Measurements from ENCODE around the gene TTC12. TPM values are rescaled to one million over a fixed set of nuclear protein-coding genes. Genes with fewer than 3 reads are reported as not detected.

The TTC12 gene
- total RNA-seq, 2 experiments from 2014 or later: 3.6 to 3.9 TPM

GRCh38 chr11:113375402-113375801, 61.0 kb downstream of the TTC12 start:
- intact Hi-C loops (cut with micrococcal nuclease; ENCODE audit: unreplicated experiment): no loop called here
- no TSS peak for BruUV-seq (replicated peaks)
- CTCF ChIA-PET (ENCODE audit: unreplicated experiment): no interaction called here

GRCh38 chr11:113376156-113376555, 61.8 kb downstream of the TTC12 start:
- CTCF ChIA-PET (ENCODE audit: unreplicated experiment): no interaction called here
- no peak overlapping the region for H3K4me2 ChIP-seq (ENCODE audit: low read length)
- TF ChIP-seq CTCF (conservative IDR thresholded peaks at IDR 0.05; ENCODE audit: low read length) (no peak), EZH2phosphoT487 (IDR thresholded peaks at IDR 0.05; ENCODE audit: borderline replicate concordance, low read depth, low read length) (no peak)
- H3K79me2 ChIP-seq (ENCODE audit: insufficient read depth, low read depth, low read length): no peaks in the 10 kb centered on the region
- H4K20me1 ChIP-seq (ENCODE audit: insufficient read depth, low read length): no peaks in the 10 kb centered on the region
- POLR2A ChIA-PET: no interaction called here
- no peaks in the 10 kb centered on the region for H3K36me3 ChIP-seq (ENCODE audit: insufficient read depth, low read length)
- no peak overlapping the region for H2AFZ ChIP-seq (ENCODE audit: low read length)
- no TSS peak for BruUV-seq (replicated peaks)
- H3K9me3 ChIP-seq (ENCODE audit: low read length): no peaks in the 10 kb centered on the region
- intact Hi-C loops (cut with micrococcal nuclease; ENCODE audit: unreplicated experiment): no loop called here
- no peak for DNase-seq (ENCODE audit: low spot score)
- no peaks in the 10 kb centered on the region for H3K4me1 ChIP-seq (ENCODE audit: insufficient read depth, low read length, poor library complexity, severe bottlenecking)
- no peak overlapping the region for H3K4me3 ChIP-seq (ENCODE audit: low read depth, low read length, poor library complexity, severe bottlenecking)
- no peak overlapping the region for H3K27ac ChIP-seq (ENCODE audit: low read depth, low read length, poor library complexity, severe bottlenecking)
- H3K9me2 ChIP-seq (ENCODE audit: insufficient read depth, low read length): no peaks in the 10 kb centered on the region

More at GRCh38 chr11:113375402-113375801, 61.0 kb downstream of the TTC12 start:
- H3K9me3 ChIP-seq (ENCODE audit: low read length): no peaks in the 10 kb centered on the region
- H3K27ac ChIP-seq (ENCODE audit: low read depth, low read length, poor library complexity, severe bottlenecking): no peak overlapping the region
- no peaks in the 10 kb centered on the region for H3K79me2 ChIP-seq (ENCODE audit: insufficient read depth, low read depth, low read length)
- TF ChIP-seq EZH2phosphoT487 (IDR thresholded peaks at IDR 0.05; ENCODE audit: borderline replicate concordance, low read depth, low read length) (no peak), CTCF (conservative IDR thresholded peaks at IDR 0.05; ENCODE audit: low read length) (no peak)
- no peak overlapping the region for H2AFZ ChIP-seq (ENCODE audit: low read length)
- POLR2A ChIA-PET: no interaction called here
- no peaks in the 10 kb centered on the region for H3K9me2 ChIP-seq (ENCODE audit: insufficient read depth, low read length)
- no peaks in the 10 kb centered on the region for H3K36me3 ChIP-seq (ENCODE audit: insufficient read depth, low read length)
- H3K4me3 ChIP-seq (ENCODE audit: low read depth, low read length, poor library complexity, severe bottlenecking): no peak overlapping the region
- no peak for DNase-seq (ENCODE audit: low spot score)
- no peaks in the 10 kb centered on the region for H4K20me1 ChIP-seq (ENCODE audit: insufficient read depth, low read length)
- no peak overlapping the region for H3K4me2 ChIP-seq (ENCODE audit: low read length)
- H3K4me1 ChIP-seq (ENCODE audit: insufficient read depth, low read length, poor library complexity, severe bottlenecking): no peaks in the 10 kb centered on the region

- no peaks in the 10 kb centered on the region for H3K9me3 ChIP-seq (ENCODE audit: low read length)
- H2AFZ ChIP-seq (ENCODE audit: low read length): no peak overlapping the region
- TF ChIP-seq CTCF (conservative IDR thresholded peaks at IDR 0.05; ENCODE audit: low read length) (no peak), EZH2phosphoT487 (IDR thresholded peaks at IDR 0.05; ENCODE audit: borderline replicate concordance, low read depth, low read length) (no peak)
- H3K36me3 ChIP-seq (ENCODE audit: insufficient read depth, low read length): no peaks in the 10 kb centered on the region
- H4K20me1 ChIP-seq (ENCODE audit: insufficient read depth, low read length): no peaks in the 10 kb centered on the region
- ChIA-PET CTCF (ENCODE audit: unreplicated experiment) (no interaction called here), POLR2A (no interaction called here)
- DNase-seq (ENCODE audit: low spot score): no peak
- no peak overlapping the region for H3K27ac ChIP-seq (ENCODE audit: low read depth, low read length, poor library complexity, severe bottlenecking)
- intact Hi-C loops (cut with micrococcal nuclease; ENCODE audit: unreplicated experiment): no loop called here
- no peaks in the 10 kb centered on the region for H3K9me2 ChIP-seq (ENCODE audit: insufficient read depth, low read length)
- H3K4me3 ChIP-seq (ENCODE audit: low read depth, low read length, poor library complexity, severe bottlenecking): no peak overlapping the region
- no peak overlapping the region for H3K4me2 ChIP-seq (ENCODE audit: low read length)
- BruUV-seq (replicated peaks): no TSS peak
- no peaks in the 10 kb centered on the region for H3K4me1 ChIP-seq (ENCODE audit: insufficient read depth, low read length, poor library complexity, severe bottlenecking)
- H3K79me2 ChIP-seq (ENCODE audit: insufficient read depth, low read depth, low read length): no peaks in the 10 kb centered on the region
Measured at GRCh38 chr11:113377681-113378412, 63.5 kb downstream of the TTC12 start.

Data from OCI-LY7 (cell line).